IPS-18a (cell line): Measurements from ENCODE around the gene ZBTB7C.
"Not testable (repeated sequence)": the region's sequence is repeated elsewhere in the genome, so short reads cannot be mapped to it uniquely, and the experiment has no call there.

Source experiments
- H3K27ac ChIP-seq: one replicate; pipeline ENCODE4 v1.5.1; 2013; ENCODE audit warnings: low read length
- H3K27me3 ChIP-seq: one replicate; pipeline ENCODE4 v1.6.1; 2013; ENCODE audit warnings: mild to moderate bottlenecking, low read length; ENCODE audit not compliant: control insufficient read depth, insufficient read depth
- H3K36me3 ChIP-seq: one replicate; pipeline ENCODE4 v1.6.1; 2013; ENCODE audit warnings: low read depth, low read length; ENCODE audit not compliant: control insufficient read depth
- H3K4me1 ChIP-seq: one replicate; pipeline ENCODE4 v1.6.1; 2013; ENCODE audit warnings: low read depth, low read length; ENCODE audit not compliant: control insufficient read depth
- H3K4me3 ChIP-seq: one replicate; pipeline ENCODE4 v1.5.1; 2013; ENCODE audit warnings: low read length
- H3K9ac ChIP-seq: one replicate; pipeline ENCODE4 v1.6.1; 2013; ENCODE audit warnings: mild to moderate bottlenecking, low read length, moderate library complexity
- H3K9me3 ChIP-seq: one replicate; pipeline ENCODE4 v1.6.1; 2013; ENCODE audit warnings: low read depth, low read length; ENCODE audit not compliant: control insufficient read depth

The ZBTB7C gene

DNA sequence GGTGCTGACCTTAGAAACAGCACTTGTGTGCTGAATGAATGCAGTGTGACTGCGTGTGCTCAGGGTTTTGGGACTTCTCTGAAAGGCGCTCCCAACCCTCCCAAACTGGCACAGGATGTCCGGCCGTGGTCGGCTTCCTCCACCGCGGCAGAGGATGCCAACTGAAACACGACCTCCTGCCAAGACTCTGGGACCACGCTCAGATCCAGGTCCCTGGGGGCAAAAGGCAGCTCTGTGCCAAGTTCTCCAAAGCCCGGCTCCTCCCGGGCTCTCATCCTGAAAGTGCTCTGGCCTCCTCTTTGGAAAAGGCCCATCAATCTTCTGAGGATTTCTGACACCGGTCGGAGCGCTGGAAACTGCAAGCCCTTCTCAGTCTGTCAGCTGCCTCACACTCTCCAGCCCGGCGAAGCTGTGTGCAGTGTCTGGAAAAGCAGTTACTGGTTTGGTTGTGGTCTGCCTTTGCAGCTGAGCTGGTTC lies 32.3 kb upstream of the ZBTB7C start:
- H3K4me1 ChIP-seq: no peaks in the 10 kb centered on the region
- H3K36me3 ChIP-seq: no peaks in the 10 kb centered on the region
- no peak overlapping the region for H3K9ac ChIP-seq
- no peaks in the 10 kb centered on the region for H3K27me3 ChIP-seq
- H3K9me3 ChIP-seq: no peaks in the 10 kb centered on the region
- no peak overlapping the region for H3K4me3 ChIP-seq
- no peak overlapping the region for H3K27ac ChIP-seq

- Histone ChIP-seq H3K36me3 (no peaks in the 10 kb centered on the region), H3K4me1 (no peaks in the 10 kb centered on the region), H3K27me3 (no peaks in the 10 kb centered on the region), H3K9ac (no peak overlapping the region), H3K27ac (no peak overlapping the region), H3K4me3 (no peak overlapping the region), H3K9me3 (no peaks in the 10 kb centered on the region)
Observed at GRCh38 chr18:48440924-48441323, 31.7 kb upstream of the ZBTB7C start.

DNA sequence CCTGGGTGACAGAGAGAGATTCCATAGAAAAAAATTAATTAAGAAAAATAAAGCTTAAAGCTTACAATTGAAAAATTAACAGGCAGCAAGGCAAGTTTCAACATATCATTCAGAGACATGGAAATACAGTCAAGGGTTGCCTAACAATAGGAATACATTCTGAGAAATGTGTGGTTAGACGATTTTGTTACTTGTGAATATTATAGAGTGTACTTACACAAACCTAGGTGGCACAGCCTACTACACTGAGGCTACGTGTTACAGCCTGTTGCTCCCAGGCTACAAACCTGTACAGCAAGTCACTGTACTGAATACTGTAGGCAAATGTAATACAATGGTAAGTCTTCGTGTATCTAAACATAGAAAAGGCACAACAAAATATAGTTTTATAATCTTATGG lies 27.7 kb upstream of the ZBTB7C start:
- no peak overlapping the region for H3K9ac ChIP-seq
- H3K27me3 ChIP-seq: no peaks in the 10 kb centered on the region
- H3K36me3 ChIP-seq: no peaks in the 10 kb centered on the region
- H3K9me3 ChIP-seq: no peaks in the 10 kb centered on the region
- no peak overlapping the region for H3K4me3 ChIP-seq
- H3K4me1 ChIP-seq: no peaks in the 10 kb centered on the region
- no peak overlapping the region for H3K27ac ChIP-seq

DNA sequence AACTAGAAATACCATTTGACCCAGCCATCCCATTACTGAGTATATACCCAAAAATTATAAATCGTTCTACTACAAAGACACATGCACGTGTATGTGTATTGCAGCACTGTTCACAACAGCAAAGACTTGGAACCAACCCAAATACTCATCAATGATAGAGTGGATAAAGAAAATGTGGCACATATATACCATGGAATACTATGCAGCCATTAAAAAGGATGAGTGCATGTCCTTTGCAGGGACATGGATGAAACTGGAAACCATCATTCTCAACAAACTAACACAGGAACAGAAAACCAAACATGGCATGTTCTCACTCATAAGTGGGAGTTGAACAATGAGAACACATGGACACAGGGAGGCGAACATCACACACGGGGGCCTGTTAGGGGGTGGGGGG lies 25.2 kb upstream of the ZBTB7C start:
- H3K9me3 ChIP-seq, H3K36me3 ChIP-seq, H3K27me3 ChIP-seq: not testable (repeated sequence)

GRCh38 chr18:48433541-48433940 lies 24.4 kb upstream of the ZBTB7C start:
- H3K4me1 ChIP-seq: no peaks in the 10 kb centered on the region
- H3K27ac ChIP-seq: no peak overlapping the region
- H3K36me3 ChIP-seq: no peaks in the 10 kb centered on the region
- no peaks in the 10 kb centered on the region for H3K9me3 ChIP-seq
- no peak overlapping the region for H3K4me3 ChIP-seq
- H3K27me3 ChIP-seq: no peaks in the 10 kb centered on the region
- no peak overlapping the region for H3K9ac ChIP-seq

More for the DNA sequence above, 25.2 kb upstream of the ZBTB7C start:
- not testable (repeated sequence) for H3K9ac ChIP-seq, H3K4me1 ChIP-seq, H3K4me3 ChIP-seq, H3K27ac ChIP-seq

DNA sequence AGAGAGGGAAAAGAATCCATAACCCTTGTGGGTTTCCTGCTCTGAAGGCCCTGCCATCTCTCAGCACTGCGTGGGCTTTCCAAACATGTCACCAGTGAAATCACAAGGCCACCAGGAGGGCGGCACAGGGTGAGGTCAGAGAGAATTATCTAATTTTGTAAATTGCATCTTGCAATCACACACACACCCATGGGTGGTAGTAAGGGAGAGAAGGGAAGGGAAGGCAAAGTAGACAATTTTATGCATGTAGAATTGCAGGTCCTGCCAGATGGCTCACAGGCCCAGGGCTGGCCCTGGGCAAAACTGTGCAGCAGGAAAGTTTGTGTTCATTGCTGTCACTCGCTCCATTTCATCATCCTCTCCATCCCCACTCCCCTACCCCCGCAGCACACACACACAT lies 21.0 kb upstream of the ZBTB7C start:
- Histone ChIP-seq H3K27ac (no peak overlapping the region), H3K27me3 (peaks cover 2% of the 10 kb centered on the region), H3K9ac (no peak overlapping the region), H3K4me3 (no peak overlapping the region), H3K4me1 (no peaks in the 10 kb centered on the region), H3K36me3 (no peaks in the 10 kb centered on the region), H3K9me3 (no peaks in the 10 kb centered on the region)

DNA sequence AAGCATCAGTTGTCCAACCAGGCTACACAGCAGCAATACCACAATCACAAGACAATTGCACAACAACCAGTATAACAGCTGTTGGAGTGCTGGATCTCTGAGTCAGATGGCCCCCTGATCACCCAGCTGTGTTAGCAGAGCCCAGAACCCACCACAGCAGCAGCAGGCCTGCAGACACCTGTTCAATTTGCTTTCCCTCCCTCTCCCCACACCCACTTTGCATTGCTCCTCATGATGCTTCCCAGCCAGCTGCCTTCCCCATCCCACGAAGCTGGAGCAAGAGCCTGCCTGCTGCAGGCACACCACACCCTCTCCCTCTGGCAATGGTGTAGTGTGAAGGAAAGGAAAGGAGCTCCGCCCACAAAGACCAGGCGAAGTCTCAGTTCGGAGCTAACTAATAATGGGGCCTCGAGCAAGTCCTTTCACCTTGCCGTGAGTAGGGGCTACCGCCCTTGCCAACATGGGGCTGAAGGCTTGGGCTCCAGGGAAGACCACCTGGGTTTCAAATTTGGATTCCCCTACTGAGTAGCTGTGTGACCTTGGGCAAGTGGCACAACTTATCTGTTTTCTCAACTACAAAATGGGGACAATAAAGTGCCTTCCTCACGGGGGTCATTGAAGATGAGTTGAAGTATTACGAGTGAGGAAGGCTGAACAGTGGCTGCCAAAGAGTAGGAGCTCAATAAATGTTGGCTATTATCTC lies 19.4 kb upstream of the ZBTB7C start:
- H3K36me3 ChIP-seq: no peaks in the 10 kb centered on the region
- no peaks in the 10 kb centered on the region for H3K4me1 ChIP-seq
- peaks cover 14% of the 10 kb centered on the region for H3K27me3 ChIP-seq

DNA sequence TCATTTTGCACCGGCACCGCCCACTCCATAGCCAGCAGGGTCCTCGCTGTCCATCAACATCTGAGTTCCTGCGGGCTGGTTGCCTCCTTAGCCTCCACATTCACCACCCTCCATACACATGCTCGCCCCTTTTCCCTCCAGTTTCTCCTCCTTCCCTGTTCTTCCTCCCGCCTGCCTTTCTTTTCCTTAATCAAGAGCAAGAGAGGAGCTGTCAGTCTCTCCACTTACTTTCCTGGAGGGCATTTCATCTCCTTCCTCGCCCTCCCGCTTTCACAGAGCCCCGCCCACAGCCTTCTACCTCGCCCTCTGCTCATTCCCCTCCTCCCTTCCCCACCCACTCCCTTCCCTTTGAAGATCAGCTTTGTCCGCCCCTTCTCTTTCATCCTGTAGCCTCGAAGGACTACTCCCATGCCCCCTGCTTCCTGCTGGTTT lies 13.8 kb upstream of the ZBTB7C start:
- H3K27me3 ChIP-seq: peaks cover 26% of the 10 kb centered on the region
- no peaks in the 10 kb centered on the region for H3K36me3 ChIP-seq
- peaks cover 3% of the 10 kb centered on the region for H3K4me1 ChIP-seq
- no peaks in the 10 kb centered on the region for H3K9me3 ChIP-seq
- H3K9ac ChIP-seq: no peak overlapping the region
- peak overlapping the region; percentile 52 for H3K4me3 ChIP-seq
- H3K27ac ChIP-seq: no peak overlapping the region

More for the DNA sequence above, 19.4 kb upstream of the ZBTB7C start:
- no peak overlapping the region for H3K27ac ChIP-seq
- no peaks in the 10 kb centered on the region for H3K9me3 ChIP-seq
- no peak overlapping the region for H3K9ac ChIP-seq
- H3K4me3 ChIP-seq: no peak overlapping the region

GRCh38 chr18:48419277-48420022 lies 10.3 kb upstream of the ZBTB7C start:
- Histone ChIP-seq H3K27me3 (peaks cover 28% of the 10 kb centered on the region), H3K4me3 (no peak overlapping the region), H3K9ac (no peak overlapping the region), H3K4me1 (peaks cover 3% of the 10 kb centered on the region), H3K9me3 (no peaks in the 10 kb centered on the region), H3K36me3 (no peaks in the 10 kb centered on the region), H3K27ac (no peak overlapping the region)

DNA sequence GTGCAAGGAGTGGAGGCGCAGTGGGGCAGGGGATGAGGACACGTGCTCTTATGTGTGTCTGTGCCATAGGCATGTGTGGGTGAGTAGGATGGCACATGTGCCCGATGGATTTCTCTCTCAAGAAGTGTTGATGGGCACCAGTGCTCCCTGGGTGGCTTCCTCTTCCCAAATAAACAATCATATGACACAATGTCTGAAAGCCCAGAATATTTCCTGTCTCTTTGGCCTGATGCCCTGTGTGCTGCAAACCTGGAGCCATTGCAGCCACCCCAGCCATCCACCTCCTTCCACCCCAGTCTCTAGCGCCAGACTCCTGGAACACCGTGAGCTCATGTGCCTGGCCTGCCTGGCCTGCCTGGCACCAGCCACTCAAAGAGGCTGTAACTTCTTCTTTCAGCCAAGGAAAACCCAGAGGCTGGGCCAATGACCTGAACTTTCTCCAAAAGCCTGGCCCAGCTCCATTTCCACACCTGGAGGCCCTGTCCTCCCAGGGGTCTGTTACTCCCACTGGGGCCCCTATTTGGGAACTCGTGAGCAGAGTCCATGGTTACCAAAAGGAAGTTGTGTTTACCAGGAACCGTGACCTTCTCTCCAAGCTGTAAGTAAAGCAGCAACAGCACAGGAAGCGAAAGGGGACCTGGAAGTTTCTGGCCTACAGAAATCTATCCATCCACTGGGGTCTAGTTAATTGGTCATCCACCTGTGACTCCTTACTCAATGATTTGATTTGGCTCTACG lies 9.5 kb upstream of the ZBTB7C start:
- Histone ChIP-seq H3K9me3 (no peaks in the 10 kb centered on the region), H3K27me3 (peaks cover 21% of the 10 kb centered on the region), H3K4me3 (no peak overlapping the region), H3K9ac (no peak overlapping the region), H3K27ac (no peak overlapping the region), H3K36me3 (no peaks in the 10 kb centered on the region), H3K4me1 (peaks cover 3% of the 10 kb centered on the region)

DNA sequence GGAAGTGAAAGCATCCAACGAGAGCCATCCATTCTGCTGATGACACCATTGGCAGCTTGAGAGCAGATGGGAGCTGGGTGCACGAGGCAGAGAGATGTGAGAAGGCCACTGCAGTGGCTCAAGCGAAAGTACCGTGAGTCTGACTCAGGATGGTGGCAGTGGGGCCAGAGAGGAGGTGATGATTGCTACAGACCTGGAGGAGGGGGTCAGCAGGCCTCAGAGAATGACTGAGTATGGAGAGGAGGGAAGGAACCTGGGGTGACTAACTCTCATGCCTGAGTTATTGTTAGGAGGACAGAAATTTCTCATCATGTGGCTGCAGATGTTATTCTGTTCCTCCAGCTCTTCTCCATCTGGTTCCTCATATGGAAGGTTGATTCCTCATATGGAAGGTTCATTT lies 8.8 kb upstream of the ZBTB7C start:
- Histone ChIP-seq H3K4me3 (no peak overlapping the region), H3K9ac (no peak overlapping the region), H3K27ac (no peak overlapping the region), H3K9me3 (no peaks in the 10 kb centered on the region), H3K36me3 (no peaks in the 10 kb centered on the region), H3K4me1 (no peaks in the 10 kb centered on the region), H3K27me3 (peaks cover 14% of the 10 kb centered on the region)
